Measurements from ENCODE around the gene ARL10.

Gene ARL10

DNA sequence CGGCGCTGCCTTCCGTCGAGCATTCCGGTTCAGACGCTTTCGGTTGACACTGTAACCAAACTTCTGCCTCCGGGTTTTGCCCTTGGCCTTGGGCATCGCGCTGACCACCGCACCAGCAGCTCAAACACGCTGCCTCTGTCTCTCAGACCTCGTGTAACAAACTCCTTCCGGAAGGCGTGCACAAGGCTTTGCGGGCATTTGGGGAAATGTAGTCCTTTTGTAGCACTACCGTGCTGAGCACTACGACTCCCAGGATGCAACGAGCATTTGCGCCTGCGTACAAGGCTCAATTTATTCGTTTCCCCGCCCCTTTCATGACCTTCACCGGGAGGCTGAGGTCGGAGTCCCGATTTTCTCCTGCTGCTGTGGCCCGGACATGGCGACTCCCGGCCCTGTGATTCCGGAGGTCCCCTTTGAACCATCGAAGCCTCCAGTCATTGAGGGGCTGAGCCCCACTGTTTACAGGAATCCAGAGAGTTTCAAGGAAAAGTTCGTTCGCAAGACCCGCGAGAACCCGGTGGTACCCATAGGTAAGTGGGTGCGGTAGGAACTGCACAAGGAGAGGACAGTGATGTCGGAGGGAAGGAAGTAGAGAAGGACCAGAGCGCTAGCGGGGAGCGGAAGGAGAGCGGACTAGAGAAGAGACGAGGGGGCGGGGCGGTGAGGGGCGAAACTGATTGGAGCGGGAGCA is 23.3 kb downstream of the ARL10 start, which contains the start of the genes HIGD2A and NOP16 (continued):
- TF ChIP-seq, protein P1, sequence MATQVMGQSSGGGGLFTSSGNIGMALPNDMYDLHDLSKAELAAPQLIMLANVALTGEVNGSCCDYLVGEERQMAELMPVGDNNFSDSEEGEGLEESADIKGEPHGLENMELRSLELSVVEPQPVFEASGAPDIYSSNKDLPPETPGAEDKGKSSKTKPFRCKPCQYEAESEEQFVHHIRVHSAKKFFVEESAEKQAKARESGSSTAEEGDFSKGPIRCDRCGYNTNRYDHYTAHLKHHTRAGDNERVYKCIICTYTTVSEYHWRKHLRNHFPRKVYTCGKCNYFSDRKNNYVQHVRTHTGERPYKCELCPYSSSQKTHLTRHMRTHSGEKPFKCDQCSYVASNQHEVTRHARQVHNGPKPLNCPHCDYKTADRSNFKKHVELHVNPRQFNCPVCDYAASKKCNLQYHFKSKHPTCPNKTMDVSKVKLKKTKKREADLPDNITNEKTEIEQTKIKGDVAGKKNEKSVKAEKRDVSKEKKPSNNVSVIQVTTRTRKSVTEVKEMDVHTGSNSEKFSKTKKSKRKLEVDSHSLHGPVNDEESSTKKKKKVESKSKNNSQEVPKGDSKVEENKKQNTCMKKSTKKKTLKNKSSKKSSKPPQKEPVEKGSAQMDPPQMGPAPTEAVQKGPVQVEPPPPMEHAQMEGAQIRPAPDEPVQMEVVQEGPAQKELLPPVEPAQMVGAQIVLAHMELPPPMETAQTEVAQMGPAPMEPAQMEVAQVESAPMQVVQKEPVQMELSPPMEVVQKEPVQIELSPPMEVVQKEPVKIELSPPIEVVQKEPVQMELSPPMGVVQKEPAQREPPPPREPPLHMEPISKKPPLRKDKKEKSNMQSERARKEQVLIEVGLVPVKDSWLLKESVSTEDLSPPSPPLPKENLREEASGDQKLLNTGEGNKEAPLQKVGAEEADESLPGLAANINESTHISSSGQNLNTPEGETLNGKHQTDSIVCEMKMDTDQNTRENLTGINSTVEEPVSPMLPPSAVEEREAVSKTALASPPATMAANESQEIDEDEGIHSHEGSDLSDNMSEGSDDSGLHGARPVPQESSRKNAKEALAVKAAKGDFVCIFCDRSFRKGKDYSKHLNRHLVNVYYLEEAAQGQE (tag by site-specific recombination; IDR thresholded peaks at IDR 0.05), result peak; percentile 62
- TF ChIP-seq, protein P2, sequence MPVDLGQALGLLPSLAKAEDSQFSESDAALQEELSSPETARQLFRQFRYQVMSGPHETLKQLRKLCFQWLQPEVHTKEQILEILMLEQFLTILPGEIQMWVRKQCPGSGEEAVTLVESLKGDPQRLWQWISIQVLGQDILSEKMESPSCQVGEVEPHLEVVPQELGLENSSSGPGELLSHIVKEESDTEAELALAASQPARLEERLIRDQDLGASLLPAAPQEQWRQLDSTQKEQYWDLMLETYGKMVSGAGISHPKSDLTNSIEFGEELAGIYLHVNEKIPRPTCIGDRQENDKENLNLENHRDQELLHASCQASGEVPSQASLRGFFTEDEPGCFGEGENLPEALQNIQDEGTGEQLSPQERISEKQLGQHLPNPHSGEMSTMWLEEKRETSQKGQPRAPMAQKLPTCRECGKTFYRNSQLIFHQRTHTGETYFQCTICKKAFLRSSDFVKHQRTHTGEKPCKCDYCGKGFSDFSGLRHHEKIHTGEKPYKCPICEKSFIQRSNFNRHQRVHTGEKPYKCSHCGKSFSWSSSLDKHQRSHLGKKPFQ (tag by site-specific recombination; IDR thresholded peaks at IDR 0.05), result 0 out of 2 replicates have a peak, but pooled peaks have one; percentile 70
- TF ChIP-seq ZNF138 (tag by site-specific recombination; IDR thresholded peaks at IDR 0.05; ENCODE audit: borderline replicate concordance) (no peak), ZNF571 (tag by site-specific recombination; IDR thresholded peaks at IDR 0.05) (no peak), KLF10 (tag by site-specific recombination; IDR thresholded peaks at IDR 0.05) (peak; percentile 99), ZNF391 (tag by site-specific recombination; IDR thresholded peaks at IDR 0.05; ENCODE audit: borderline replicate concordance, low read depth) (peak; percentile 98), SALL2 (tag by site-specific recombination; IDR thresholded peaks at IDR 0.05; ENCODE audit: borderline replicate concordance) (peak; percentile 93; the same call in 1 of the 2 replicates), YY2 (tag by site-specific recombination; IDR thresholded peaks at IDR 0.05) (peak; percentile 95), ZNF302 (tag by site-specific recombination; IDR thresholded peaks at IDR 0.05; ENCODE audit: low read depth) (0 out of 2 replicates have a peak, but pooled peaks have one; percentile 19), ZNF341 (tag by site-specific recombination; IDR thresholded peaks at IDR 0.05; ENCODE audit: low read depth) (no peak), SETDB1 (IDR thresholded peaks at IDR 0.05; ENCODE audit: insufficient read length, low read length) (no peak), ZNF239 (tag by site-specific recombination; IDR thresholded peaks at IDR 0.05) (peak; percentile 76; the same call in 1 of the 2 replicates), ZNF501 (tag by site-specific recombination; IDR thresholded peaks at IDR 0.05) (peak; percentile 100), ZNF292 (tag by site-specific recombination; IDR thresholded peaks at IDR 0.05; ENCODE audit: borderline replicate concordance, low read depth) (no peak), ZSCAN16 (tag by site-specific recombination; IDR thresholded peaks at IDR 0.05) (no peak), ZNF202 (tag by site-specific recombination; IDR thresholded peaks at IDR 0.05; ENCODE audit: borderline replicate concordance) (no peak), ZEB2 (tag by site-specific recombination; IDR thresholded peaks at IDR 0.05) (peak; percentile 99), ZNF677 (tag by site-specific recombination; IDR thresholded peaks at IDR 0.05) (no peak)
- TF ChIP-seq, protein P3, sequence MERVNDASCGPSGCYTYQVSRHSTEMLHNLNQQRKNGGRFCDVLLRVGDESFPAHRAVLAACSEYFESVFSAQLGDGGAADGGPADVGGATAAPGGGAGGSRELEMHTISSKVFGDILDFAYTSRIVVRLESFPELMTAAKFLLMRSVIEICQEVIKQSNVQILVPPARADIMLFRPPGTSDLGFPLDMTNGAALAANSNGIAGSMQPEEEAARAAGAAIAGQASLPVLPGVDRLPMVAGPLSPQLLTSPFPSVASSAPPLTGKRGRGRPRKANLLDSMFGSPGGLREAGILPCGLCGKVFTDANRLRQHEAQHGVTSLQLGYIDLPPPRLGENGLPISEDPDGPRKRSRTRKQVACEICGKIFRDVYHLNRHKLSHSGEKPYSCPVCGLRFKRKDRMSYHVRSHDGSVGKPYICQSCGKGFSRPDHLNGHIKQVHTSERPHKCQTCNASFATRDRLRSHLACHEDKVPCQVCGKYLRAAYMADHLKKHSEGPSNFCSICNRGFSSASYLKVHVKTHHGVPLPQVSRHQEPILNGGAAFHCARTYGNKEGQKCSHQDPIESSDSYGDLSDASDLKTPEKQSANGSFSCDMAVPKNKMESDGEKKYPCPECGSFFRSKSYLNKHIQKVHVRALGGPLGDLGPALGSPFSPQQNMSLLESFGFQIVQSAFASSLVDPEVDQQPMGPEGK (tag by site-specific recombination; IDR thresholded peaks at IDR 0.05), result peak; percentile 92
- TF ChIP-seq, protein P4, sequence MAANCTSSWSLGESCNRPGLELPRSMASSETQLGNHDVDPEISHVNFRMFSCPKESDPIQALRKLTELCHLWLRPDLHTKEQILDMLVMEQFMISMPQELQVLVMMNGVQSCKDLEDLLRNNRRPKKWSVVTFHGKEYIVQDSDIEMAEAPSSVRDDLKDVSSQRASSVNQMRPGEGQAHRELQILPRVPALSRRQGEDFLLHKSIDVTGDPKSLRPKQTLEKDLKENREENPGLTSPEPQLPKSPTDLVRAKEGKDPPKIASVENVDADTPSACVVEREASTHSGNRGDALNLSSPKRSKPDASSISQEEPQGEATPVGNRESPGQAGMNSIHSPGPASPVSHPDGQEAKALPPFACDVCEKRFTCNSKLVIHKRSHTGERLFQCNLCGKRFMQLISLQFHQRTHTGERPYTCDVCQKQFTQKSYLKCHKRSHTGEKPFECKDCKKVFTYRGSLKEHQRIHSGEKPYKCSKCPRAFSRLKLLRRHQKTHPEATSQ (tag by site-specific recombination; IDR thresholded peaks at IDR 0.05), result peak; percentile 99
- TF ChIP-seq, protein P5, sequence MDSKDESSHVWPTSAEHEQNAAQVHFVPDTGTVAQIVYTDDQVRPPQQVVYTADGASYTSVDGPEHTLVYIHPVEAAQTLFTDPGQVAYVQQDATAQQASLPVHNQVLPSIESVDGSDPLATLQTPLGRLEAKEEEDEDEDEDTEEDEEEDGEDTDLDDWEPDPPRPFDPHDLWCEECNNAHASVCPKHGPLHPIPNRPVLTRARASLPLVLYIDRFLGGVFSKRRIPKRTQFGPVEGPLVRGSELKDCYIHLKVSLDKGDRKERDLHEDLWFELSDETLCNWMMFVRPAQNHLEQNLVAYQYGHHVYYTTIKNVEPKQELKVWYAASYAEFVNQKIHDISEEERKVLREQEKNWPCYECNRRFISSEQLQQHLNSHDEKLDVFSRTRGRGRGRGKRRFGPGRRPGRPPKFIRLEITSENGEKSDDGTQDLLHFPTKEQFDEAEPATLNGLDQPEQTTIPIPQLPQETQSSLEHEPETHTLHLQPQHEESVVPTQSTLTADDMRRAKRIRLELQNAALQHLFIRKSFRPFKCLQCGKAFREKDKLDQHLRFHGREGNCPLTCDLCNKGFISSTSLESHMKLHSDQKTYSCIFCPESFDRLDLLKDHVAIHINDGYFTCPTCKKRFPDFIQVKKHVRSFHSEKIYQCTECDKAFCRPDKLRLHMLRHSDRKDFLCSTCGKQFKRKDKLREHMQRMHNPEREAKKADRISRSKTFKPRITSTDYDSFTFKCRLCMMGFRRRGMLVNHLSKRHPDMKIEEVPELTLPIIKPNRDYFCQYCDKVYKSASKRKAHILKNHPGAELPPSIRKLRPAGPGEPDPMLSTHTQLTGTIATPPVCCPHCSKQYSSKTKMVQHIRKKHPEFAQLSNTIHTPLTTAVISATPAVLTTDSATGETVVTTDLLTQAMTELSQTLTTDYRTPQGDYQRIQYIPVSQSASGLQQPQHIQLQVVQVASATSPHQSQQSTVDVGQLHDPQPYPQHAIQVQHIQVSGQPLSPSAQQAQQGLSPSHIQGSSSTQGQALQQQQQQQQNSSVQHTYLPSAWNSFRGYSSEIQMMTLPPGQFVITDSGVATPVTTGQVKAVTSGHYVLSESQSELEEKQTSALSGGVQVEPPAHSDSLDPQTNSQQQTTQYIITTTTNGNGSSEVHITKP (tag by site-specific recombination; IDR thresholded peaks at IDR 0.05), result peak; percentile 76
- TF ChIP-seq, protein P6, sequence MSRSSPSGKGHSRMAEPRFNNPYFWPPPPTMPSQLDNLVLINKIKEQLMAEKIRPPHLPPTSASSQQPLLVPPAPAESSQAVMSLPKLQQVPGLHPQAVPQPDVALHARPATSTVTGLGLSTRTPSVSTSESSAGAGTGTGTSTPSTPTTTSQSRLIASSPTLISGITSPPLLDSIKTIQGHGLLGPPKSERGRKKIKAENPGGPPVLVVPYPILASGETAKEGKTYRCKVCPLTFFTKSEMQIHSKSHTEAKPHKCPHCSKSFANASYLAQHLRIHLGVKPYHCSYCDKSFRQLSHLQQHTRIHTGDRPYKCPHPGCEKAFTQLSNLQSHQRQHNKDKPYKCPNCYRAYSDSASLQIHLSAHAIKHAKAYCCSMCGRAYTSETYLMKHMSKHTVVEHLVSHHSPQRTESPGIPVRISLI (tag by site-specific recombination; IDR thresholded peaks at IDR 0.05), result no peak
- TF ChIP-seq, protein P7, sequence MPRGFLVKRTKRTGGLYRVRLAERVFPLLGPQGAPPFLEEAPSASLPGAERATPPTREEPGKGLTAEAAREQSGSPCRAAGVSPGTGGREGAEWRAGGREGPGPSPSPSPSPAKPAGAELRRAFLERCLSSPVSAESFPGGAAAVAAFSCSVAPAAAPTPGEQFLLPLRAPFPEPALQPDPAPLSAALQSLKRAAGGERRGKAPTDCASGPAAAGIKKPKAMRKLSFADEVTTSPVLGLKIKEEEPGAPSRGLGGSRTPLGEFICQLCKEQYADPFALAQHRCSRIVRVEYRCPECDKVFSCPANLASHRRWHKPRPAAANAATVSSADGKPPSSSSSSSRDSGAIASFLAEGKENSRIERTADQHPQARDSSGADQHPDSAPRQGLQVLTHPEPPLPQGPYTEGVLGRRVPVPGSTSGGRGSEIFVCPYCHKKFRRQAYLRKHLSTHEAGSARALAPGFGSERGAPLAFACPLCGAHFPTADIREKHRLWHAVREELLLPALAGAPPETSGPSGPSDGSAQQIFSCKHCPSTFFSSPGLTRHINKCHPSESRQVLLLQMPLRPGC (tag by site-specific recombination; IDR thresholded peaks at IDR 0.05), result peak; percentile 93

Measured in HEK293 (cell line).